Astrocyte (in vitro differentiated cells and primary cell): ENCODE results near the gene HSD17B11. TPM values are rescaled to one million over a fixed set of nuclear protein-coding genes. Genes with fewer than 3 reads are reported as not detected.

ENCODE experiments used
- DNase-seq: peaks from one replicate; pipeline ENCODE4 v3.0.0-alpha.2; 2010; ENCODE audit warnings: low read depth
- FAIRE-seq: peaks from 2 replicates; lab custom pipeline; 2011; peaks lifted over from hg19 to GRCh38; lab: Jason Lieb, UNC
- H2AFZ ChIP-seq: 2 replicates; pipeline ENCODE4 v1.6.0; 2012; ENCODE audit warnings: low read depth, low read length, inconsistent platforms
- H3K27ac ChIP-seq: 2 replicates; pipeline ENCODE4 v1.5.1; 2011; ENCODE audit warnings: low read depth, low read length, inconsistent platforms
- H3K27me3 ChIP-seq: 2 replicates; pipeline ENCODE4 v1.6.0; 2011; ENCODE audit warnings: low read length, inconsistent platforms; ENCODE audit not compliant: insufficient read depth
- H3K36me3 ChIP-seq: 2 replicates; pipeline ENCODE4 v1.5.1; 2011; ENCODE audit warnings: low read length, inconsistent platforms; ENCODE audit not compliant: insufficient read depth
- H3K4me1 ChIP-seq: 2 replicates; pipeline ENCODE4 v1.5.1; 2011; ENCODE audit warnings: low read length, inconsistent platforms; ENCODE audit not compliant: insufficient read depth
- H3K4me2 ChIP-seq: 2 replicates; pipeline ENCODE4 v1.6.0; 2012; ENCODE audit warnings: low read length, inconsistent platforms
- H3K4me3 ChIP-seq: 2 replicates; pipeline ENCODE4 v1.5.1; 2011; ENCODE audit warnings: low read depth, mild to moderate bottlenecking, low read length, inconsistent platforms; ENCODE audit not compliant: insufficient read depth
- H3K79me2 ChIP-seq: 2 replicates; pipeline ENCODE4 v1.6.0; 2012; ENCODE audit warnings: mild to moderate bottlenecking, low read length, inconsistent platforms; ENCODE audit not compliant: insufficient read depth
- H3K9ac ChIP-seq: 2 replicates; pipeline ENCODE4 v1.6.0; 2012; ENCODE audit warnings: mild to moderate bottlenecking, low read length, inconsistent platforms
- H3K9me3 ChIP-seq: 2 replicates; pipeline ENCODE4 v1.5.1; 2012; ENCODE audit warnings: low read depth, mild to moderate bottlenecking, low read length, inconsistent platforms; ENCODE audit not compliant: insufficient read depth
- H4K20me1 ChIP-seq: 2 replicates; pipeline ENCODE4 v1.6.0; 2012; ENCODE audit warnings: low read length, inconsistent platforms; ENCODE audit not compliant: insufficient read depth
- H3K27ac Mint-ChIP-seq: one replicate; pipeline ENCODE4 v1.8.0; 2021; ENCODE audit warnings: mild to moderate bottlenecking, mixed read lengths; ENCODE audit not compliant: unreplicated experiment
- H3K27me3 Mint-ChIP-seq: one replicate; pipeline ENCODE4 v1.8.0; 2021; ENCODE audit warnings: low read depth, mixed read lengths; ENCODE audit not compliant: unreplicated experiment
- H3K36me3 Mint-ChIP-seq: one replicate; pipeline ENCODE4 v1.8.0; 2021; ENCODE audit warnings: low read depth, mixed read lengths; ENCODE audit not compliant: unreplicated experiment
- H3K4me1 Mint-ChIP-seq: one replicate; pipeline ENCODE4 v1.8.0; 2021; ENCODE audit warnings: low read depth, mixed read lengths; ENCODE audit not compliant: unreplicated experiment
- H3K4me3 Mint-ChIP-seq: one replicate; pipeline ENCODE4 v1.8.0; 2021; ENCODE audit warnings: mild to moderate bottlenecking, moderate library complexity, mixed read lengths; ENCODE audit not compliant: unreplicated experiment
- H3K9me3 Mint-ChIP-seq: one replicate; pipeline ENCODE4 v1.8.0; 2021; ENCODE audit warnings: mild to moderate bottlenecking, mixed read lengths; ENCODE audit not compliant: unreplicated experiment
- CTCF ChIP-seq: IDR thresholded peaks from 2 replicates; pipeline ENCODE4 v1.5.1; 2011; ENCODE audit warnings: low read depth, mild to moderate bottlenecking, inconsistent platforms, low read length, moderate library complexity; ENCODE audit not compliant: insufficient read depth
- EZH2 ChIP-seq: IDR thresholded peaks from 2 replicates; pipeline ENCODE4 v1.6.1; 2012; ENCODE audit warnings: mild to moderate bottlenecking, low read length, inconsistent platforms; ENCODE audit not compliant: insufficient read depth
- total RNA-seq: library from RNA; stranded (reverse); gene quantifications from 2 replicates; pipeline ENCODE4 v1.2.1, GENCODE V29; 2021

Gene HSD17B11
- total RNA-seq, 1 donor from 2014 or later: 34.0 TPM

GRCh38 chr4:87423317-87424098 is 32.5 kb upstream of the HSD17B11 start:
- Mint-ChIP-seq H3K4me1 (peaks cover 27% of the 10 kb centered on the region), H3K36me3 (no peaks in the 10 kb centered on the region), H3K9me3 (peaks cover 3% of the 10 kb centered on the region), H3K27me3 (no peaks in the 10 kb centered on the region), H3K4me3 (peak overlapping the region; percentile 98), H3K27ac (peak overlapping the region; percentile 98)
- peak overlapping the region; percentile 94 for H3K4me3 ChIP-seq
- H3K79me2 ChIP-seq: peaks cover 53% of the 10 kb centered on the region
- H3K9me3 ChIP-seq: no peaks in the 10 kb centered on the region
- H3K9ac ChIP-seq: peak overlapping the region; percentile 96
- H3K4me1 ChIP-seq: peaks cover 25% of the 10 kb centered on the region
- peak overlapping the region; percentile 91 for H3K4me2 ChIP-seq
- no peak for DNase-seq
- H3K36me3 ChIP-seq: no peaks in the 10 kb centered on the region
- H3K27me3 ChIP-seq: no peaks in the 10 kb centered on the region
- TF ChIP-seq CTCF: no peak
- TF ChIP-seq EZH2: no peak
- H3K27ac ChIP-seq: peak overlapping the region; percentile 97
- H2AFZ ChIP-seq: no peak overlapping the region
- no peak for FAIRE-seq
- peaks cover under 1% of the 10 kb centered on the region for H4K20me1 ChIP-seq

- peak within 1 kb of the TSS; percentile 98 for H3K27ac Mint-ChIP-seq
- no peak for FAIRE-seq
- TF ChIP-seq EZH2: no peak
- no peak for TF ChIP-seq CTCF
Measured at GRCh38 chr4:87422104-87423052, 31.4 kb upstream of the HSD17B11 start, which contains the start of gene NUDT9. TSS of gene NUDT9 (plus strand) at chr4:87422573. CDS start at chr4:87422906, 333 bp downstream.

More at GRCh38 chr4:87422104-87423052, 31.4 kb upstream of the HSD17B11 start, which contains the start of gene NUDT9:
- peaks cover 46% of the 10 kb centered on the region for H3K79me2 ChIP-seq
- H3K4me2 ChIP-seq: peak within 1 kb of the TSS; percentile 91
- peak; percentile 97 for DNase-seq
- H3K27ac ChIP-seq: peak within 1 kb of the TSS; percentile 97
- Mint-ChIP-seq H3K27me3 (no peaks in the 10 kb centered on the region), H3K4me1 (peaks cover 27% of the 10 kb centered on the region), H3K9me3 (peaks cover 7% of the 10 kb centered on the region), H3K4me3 (peak within 1 kb of the TSS; percentile 98), H3K36me3 (no peaks in the 10 kb centered on the region)
- peak within 1 kb of the TSS; percentile 96 for H3K9ac ChIP-seq
- no peaks in the 10 kb centered on the region for H3K27me3 ChIP-seq
- H3K4me3 ChIP-seq: peak within 1 kb of the TSS; percentile 94
- H4K20me1 ChIP-seq: no peaks in the 10 kb centered on the region
- no peaks in the 10 kb centered on the region for H3K9me3 ChIP-seq
- H3K4me1 ChIP-seq: peaks cover 25% of the 10 kb centered on the region
- H3K36me3 ChIP-seq: no peaks in the 10 kb centered on the region
- H2AFZ ChIP-seq: peak within 1 kb of the TSS; percentile 91
